HepG2 (cell line): Measurements from ENCODE around the gene TBC1D4. TPM values are rescaled to one million over a fixed set of nuclear protein-coding genes. Genes with fewer than 3 reads are reported as not detected.

Experiments used
- ARID4A ChIP-seq: sonication (generic); formaldehyde crosslinking; IDR thresholded peaks from 2 replicates; pipeline ENCODE4 v1.5.0; 2020; ENCODE audit warnings: mild to moderate bottlenecking, missing genetic modification reagents, borderline replicate concordance
- ARID5B ChIP-seq: IDR thresholded peaks from 2 replicates; pipeline ENCODE4 v1.4.0; 2020; ENCODE audit warnings: mild to moderate bottlenecking, missing genetic modification reagents
- CENPBD1 ChIP-seq: sonication (generic); formaldehyde crosslinking; IDR thresholded peaks from 2 replicates; pipeline ENCODE4 v1.8.0; 2022; ENCODE audit warnings: missing genetic modification reagents, low read depth, mild to moderate bottlenecking, borderline replicate concordance
- CREBL2 ChIP-seq: sonication (generic); formaldehyde crosslinking; IDR thresholded peaks from 2 replicates; pipeline ENCODE4 v1.8.1; 2023; ENCODE audit warnings: missing genetic modification reagents, mild to moderate bottlenecking, borderline replicate concordance
- GMEB1 ChIP-seq: sonication (generic); formaldehyde crosslinking; IDR thresholded peaks from 2 replicates; pipeline ENCODE4 v1.5.1; 2020; ENCODE audit warnings: missing genetic modification reagents, mild to moderate bottlenecking, borderline replicate concordance
- NAIF1 ChIP-seq: sonication (generic); formaldehyde crosslinking; IDR thresholded peaks from 2 replicates; pipeline ENCODE4 v1.5.0; 2020; ENCODE audit warnings: mild to moderate bottlenecking, missing genetic modification reagents, borderline replicate concordance
- NR2C2 ChIP-seq: sonication (generic); formaldehyde crosslinking; IDR thresholded peaks from 2 replicates; pipeline ENCODE4 v1.4.0; 2020; ENCODE audit warnings: missing genetic modification reagents, mild to moderate bottlenecking, moderate library complexity, borderline replicate concordance
- PAX8 ChIP-seq: sonication (generic); formaldehyde crosslinking; IDR thresholded peaks from 2 replicates; pipeline ENCODE4 v1.8.0; 2022; ENCODE audit warnings: mild to moderate bottlenecking, missing genetic modification reagents, borderline replicate concordance
- RORA ChIP-seq: sonication (generic); formaldehyde crosslinking; IDR thresholded peaks from 2 replicates; pipeline ENCODE4 v1.5.0; 2020; ENCODE audit warnings: mild to moderate bottlenecking, missing genetic modification reagents, moderate library complexity
- SIN3A ChIP-seq: IDR thresholded peaks from 2 replicates; pipeline ENCODE4 v1.6.1; 2011; ENCODE audit warnings: low read depth, mild to moderate bottlenecking, control low read depth, low read length, borderline replicate concordance
- ZNF512 ChIP-seq: sonication (generic); formaldehyde crosslinking; IDR thresholded peaks from 2 replicates; pipeline ENCODE4 v1.4.0; 2020; ENCODE audit warnings: mild to moderate bottlenecking, missing genetic modification reagents
- ZNF839 ChIP-seq: sonication (generic); formaldehyde crosslinking; IDR thresholded peaks from 2 replicates; pipeline ENCODE4 v1.4.0; 2020; ENCODE audit warnings: missing genetic modification reagents, mild to moderate bottlenecking, borderline replicate concordance
- ZSCAN25 ChIP-seq: sonication (generic); formaldehyde crosslinking; IDR thresholded peaks from 2 replicates; pipeline ENCODE4 v1.8.0; 2022; ENCODE audit warnings: mild to moderate bottlenecking, missing genetic modification reagents
- polyA plus RNA-seq, 8 experiments: library from polyadenylated mRNA; depleted of rRNA in 3 of 8; stranded (reverse) in 7 of 8; unstranded in 1 of 8; fragments of >200 nt; fragmentation: Illumina TruSeq in 4 of 8; extraction: Trizol in 4 of 8; gene quantifications; 2 replicates each; pipeline versions ENCODE4 v1.2.1 to v1.2.3, GENCODE V29; 2011 to 2016; ENCODE audit warnings: low read depth in 4 of 8, missing spikeins in 1 of 8, mixed read lengths in 1 of 8; ENCODE audit not compliant: insufficient read depth in 1 of 8
- total RNA-seq, 5 experiments: library from RNA; depleted of rRNA; stranded (reverse); fragments of >200 nt; fragmentation: Illumina TruSeq; extraction: Trizol; gene quantifications; 2 replicates each; pipeline ENCODE4 v1.2.3, GENCODE V29; 2016; ENCODE audit warnings: low read depth in 1 of 5

TBC1D4 gene
- total and polyA plus RNA-seq, 2 of the 13 experiments (the other 11 are each of a cell fraction or from before 2014, with no cell fraction given): 35.9 to 64.4 TPM

- peak; percentile 35 for TF ChIP-seq ARID5B (CRISPR knock-in tag)
- no peak for TF ChIP-seq ZNF512 (CRISPR knock-in tag)
- peak; percentile 65; the same call in 1 of the 2 replicates for TF ChIP-seq ARID4A (CRISPR knock-in tag)
- TF ChIP-seq ZNF839 (CRISPR knock-in tag): no peak
- TF ChIP-seq NAIF1: no peak
- no peak for TF ChIP-seq CREBL2
- no peak for TF ChIP-seq CENPBD1 (CRISPR knock-in tag)
- peak; percentile 58; the same call in 1 of the 2 replicates for TF ChIP-seq GMEB1
- TF ChIP-seq ZSCAN25 (CRISPR knock-in tag): no peak
- no peak for TF ChIP-seq PAX8 (CRISPR knock-in tag)
- TF ChIP-seq SIN3A: peak; percentile 63; the same call in 1 of the 2 replicates
- TF ChIP-seq NR2C2: no peak
- no peak for TF ChIP-seq RORA (CRISPR knock-in tag)
Observed at GRCh38 chr13:75480671-75481175, 1.2 kb downstream of the TBC1D4 start (continued).
